SK-N-MC (cell line): ENCODE results near the gene USP17L22.
"Not testable (repeated sequence)": the region's sequence is repeated elsewhere in the genome, so short reads cannot be mapped to it uniquely, and the experiment has no call there.

ENCODE experiments used
- EZH2 ChIP-seq: fragments of 200-600 bp; sonication (generic); IDR thresholded peaks from one replicate; pipeline ENCODE4 v1.6.1; 2017; ENCODE audit warnings: antibody characterized with exemption
- POLR2AphosphoS5 ChIP-seq: IDR thresholded peaks from 2 replicates; pipeline ENCODE4 v1.6.1; 2012; ENCODE audit warnings: mild to moderate bottlenecking, low read depth, low read length, borderline replicate concordance

GRCh38 chr4:9234085-9234484 lies 33.3 kb upstream of the USP17L22 start, which contains the start of gene USP17L15:
- TF ChIP-seq POLR2AphosphoS5, EZH2: not testable (repeated sequence)
